Activated CD4-positive, alpha-beta T cell treated with anti-CD3 and anti-CD28 coated beads, Interleukin-10, Interleukin-2, amounts not matched to agents 100 ng/mL and 50 ng/mL, durations not matched to agents 16 hours and 8 hours (primary cell): ENCODE measurements around the gene ACAP3.
A peak's percentile ranks its signal among the peaks of the same experiment; 100 is the strongest.

Experiments
- DNase-seq: peaks from one replicate; pipeline ENCODE4 v3.0.0-alpha.2; 2020

ACAP3 gene

DNA sequence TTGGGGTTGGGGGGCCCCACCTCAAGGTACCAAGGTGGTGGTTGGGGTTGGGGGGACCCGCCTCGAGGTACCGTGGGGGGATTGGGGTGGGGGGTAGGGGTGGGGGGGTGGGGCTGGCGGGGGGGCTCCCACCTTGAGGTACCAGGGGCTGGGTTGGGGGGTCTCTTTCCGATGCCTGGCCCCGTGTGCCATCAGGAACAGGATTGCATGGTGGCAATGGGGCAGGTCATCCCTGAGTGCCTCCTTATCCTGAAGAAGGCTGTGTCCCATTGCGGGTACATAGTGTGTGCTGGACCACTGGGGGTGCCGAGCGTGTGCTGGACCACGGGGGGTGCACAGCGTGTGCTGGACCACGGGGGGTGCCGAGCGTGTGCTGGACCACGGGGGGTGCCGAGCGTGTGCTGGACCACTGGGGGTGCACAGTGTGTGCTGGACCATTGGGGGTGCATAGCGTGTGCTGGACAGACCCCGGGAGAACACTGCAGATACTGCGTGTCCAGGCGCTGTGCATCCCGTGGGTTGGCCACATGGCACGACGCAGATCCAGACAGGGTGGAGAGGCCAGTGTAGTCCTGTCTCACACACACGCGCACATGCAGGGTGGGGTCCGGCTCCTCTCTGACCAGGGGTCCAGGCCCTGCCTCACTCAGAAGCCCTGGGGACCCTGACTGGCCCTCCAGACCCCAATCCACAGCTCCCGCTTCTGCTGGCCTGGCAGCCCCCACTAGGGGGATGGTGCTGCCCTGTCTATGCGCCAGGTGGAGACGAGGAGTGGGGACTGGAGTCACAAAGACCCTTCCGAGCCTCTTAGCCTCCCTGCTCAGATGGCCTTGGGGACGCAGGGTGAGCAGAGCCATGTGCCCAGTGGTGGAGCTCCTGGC, 23.3 kb downstream of the ACAP3 start:
- no peak for DNase-seq

DNA sequence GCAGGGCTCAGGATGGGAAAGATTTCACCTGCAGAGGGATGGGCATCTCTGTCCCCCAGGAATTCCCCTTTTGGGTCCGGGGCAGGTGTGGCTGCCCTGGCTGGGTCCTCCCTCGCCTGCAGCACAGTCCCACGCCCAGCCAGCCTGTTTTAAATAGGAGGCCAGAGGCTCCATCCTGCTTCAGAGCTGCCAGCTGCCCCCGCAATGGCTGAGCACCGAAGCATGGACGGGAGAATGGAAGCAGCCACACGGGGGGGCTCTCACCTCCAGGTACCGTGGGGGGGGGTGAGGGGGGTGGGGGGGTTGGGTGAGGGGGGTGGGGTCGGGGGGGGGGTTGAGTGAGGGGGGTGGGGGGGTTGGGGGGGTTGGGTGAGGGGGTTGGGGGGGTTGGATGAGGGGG, 23.9 kb downstream of the ACAP3 start:
- DNase-seq: no peak

DNA sequence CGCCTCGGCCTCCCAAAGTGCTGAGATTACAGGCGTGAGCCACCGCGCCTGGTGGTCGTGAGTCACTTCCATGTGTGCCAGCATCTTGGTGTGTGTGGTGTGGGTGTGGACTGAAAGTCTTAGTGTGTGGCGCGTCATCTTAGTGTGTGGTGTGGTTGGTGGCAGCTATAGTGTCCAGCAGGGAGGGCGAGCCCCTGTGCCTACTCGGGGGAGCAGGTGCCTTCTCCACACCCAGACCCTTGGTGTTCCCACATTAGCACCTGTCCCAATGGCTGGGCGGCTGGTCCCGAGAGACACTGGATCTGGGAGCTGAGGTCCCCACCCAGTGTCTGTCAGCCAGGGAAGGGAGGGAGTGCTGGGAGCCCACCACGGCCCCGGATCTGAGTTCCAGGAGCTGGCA, 24.7 kb downstream of the ACAP3 start:
- DNase-seq: no peak

DNA sequence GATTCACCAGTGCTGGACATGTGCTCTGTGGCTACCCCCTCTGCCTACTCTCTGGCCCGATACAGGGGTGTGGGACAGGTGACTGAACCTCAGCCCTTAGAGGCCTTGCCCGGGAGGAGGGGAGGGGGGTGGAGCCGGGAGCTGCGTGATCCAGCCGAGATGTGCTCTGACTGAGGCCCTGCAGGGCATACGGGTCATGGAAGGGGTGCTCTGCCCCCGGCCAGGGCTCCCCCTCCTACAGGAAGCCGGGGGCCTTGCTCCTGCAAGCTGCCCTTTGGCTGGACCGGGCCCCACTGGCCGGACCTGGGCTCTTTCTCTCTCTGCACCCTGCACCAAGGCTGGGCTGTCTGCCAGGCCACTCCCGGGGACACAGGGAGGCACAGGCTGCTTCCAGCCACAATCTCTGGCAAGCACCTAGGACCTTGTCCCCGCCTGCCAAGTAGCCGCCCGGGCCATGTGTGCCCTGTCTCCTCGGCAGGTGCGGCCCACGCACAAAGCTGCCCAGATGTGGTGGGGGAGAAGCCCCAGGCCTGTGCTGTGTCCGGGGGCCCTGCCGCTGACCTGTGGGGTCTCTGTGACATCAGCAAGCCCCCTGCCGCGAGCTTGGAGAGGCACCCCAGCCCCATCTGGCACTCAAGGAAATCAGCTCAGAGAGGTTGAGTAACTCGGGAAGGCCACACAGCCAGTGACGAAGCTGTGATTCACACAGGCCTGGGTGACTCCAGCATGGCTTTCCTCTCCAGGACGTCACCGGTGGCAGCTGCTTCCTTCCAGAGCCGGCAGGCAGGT, 26.0 kb downstream of the ACAP3 start:
- no peak for DNase-seq

DNA sequence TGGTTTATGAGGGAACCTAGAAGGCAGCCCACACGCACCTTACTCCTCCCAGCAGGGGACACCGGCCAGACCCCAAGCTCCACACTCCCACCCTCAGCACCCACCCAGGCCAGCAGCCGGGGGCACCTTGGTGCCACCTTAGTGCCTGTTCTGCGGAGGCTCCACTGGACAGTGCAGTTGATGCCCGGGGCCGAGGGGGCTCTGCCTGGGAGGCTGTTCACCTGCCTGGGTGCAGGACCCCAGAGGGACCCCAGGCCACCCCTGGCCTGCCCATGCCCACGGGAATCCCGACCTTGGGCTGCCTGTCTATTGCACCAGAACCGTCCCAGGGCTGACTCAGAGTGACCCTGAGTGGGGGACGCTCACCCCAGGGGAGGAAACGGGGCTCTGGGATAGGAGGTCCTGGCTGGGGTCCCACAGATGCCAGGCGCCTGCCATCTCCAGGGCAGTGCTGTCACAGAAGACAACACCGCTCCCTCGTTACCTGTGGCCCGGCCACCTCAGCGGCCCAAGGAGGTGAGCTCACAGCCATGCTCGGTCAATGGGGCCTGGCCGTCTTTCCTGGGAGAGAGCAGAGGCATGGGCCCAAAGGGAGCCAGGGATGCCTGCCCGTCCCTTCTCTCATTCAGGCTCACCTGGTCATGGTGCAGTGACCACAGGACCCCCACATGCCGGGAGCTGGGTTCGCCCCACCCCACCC, 26.8 kb downstream of the ACAP3 start:
- no peak for DNase-seq

DNA sequence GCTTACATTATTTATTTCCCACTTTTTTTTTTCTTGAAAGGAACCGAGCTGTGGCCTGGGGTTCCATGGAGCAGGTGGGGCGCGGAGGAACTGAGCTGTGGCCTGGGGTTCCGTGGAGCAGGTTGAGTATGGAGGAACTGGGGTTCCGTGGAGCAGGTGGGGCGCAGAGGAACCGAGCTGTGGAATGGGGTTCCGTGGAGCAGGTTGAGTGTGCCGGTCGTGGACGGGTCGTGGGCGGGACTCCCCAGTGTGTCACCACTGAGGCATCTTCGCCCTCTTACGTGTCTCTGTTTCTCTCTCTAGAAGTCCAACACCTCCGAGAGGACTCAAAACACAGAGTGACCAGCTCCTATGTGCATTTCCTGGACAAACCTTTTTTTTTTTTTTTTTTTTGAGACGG, 28.7 kb downstream of the ACAP3 start:
- no peak for DNase-seq

DNA sequence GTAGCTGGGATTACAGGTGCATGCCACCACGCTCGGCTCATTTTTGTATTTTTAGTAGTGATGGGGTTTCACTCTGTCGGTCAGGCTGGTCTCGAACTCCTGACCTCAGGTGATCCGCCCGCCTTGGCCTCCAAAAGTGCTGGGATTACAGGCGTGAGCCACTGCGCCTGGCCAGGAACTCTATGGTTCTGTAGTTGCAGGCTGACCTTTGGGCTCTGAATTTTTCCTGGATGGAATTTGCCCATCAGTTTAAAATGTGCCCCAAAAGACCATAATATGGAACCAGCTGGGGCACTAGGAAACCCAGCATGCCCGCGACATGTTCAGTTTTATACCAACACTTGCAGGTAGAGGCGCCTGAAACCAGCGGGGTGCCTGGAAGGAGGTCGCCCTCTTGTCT, 29.1 kb downstream of the ACAP3 start:
- no peak for DNase-seq

DNA sequence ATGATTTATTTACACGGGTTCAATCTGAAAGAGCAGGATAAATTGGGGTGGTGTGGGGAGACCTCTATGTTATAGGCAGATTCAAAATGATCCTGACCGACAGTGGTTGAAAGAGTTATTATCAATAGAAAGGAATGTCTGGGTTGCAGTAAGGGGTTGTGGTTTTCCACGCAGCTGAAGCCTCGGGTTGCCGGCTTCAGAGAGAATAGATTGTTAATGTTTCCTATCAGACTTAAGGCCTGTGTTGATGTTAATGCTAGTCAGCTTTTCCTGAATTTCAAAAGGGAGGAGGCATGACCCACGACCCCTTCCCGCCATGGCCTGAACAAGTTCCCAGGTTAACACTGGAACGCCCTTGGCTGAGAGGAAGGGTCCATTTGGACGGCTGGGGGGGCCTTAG, 31.9 kb downstream of the ACAP3 start:
- no peak for DNase-seq

DNA sequence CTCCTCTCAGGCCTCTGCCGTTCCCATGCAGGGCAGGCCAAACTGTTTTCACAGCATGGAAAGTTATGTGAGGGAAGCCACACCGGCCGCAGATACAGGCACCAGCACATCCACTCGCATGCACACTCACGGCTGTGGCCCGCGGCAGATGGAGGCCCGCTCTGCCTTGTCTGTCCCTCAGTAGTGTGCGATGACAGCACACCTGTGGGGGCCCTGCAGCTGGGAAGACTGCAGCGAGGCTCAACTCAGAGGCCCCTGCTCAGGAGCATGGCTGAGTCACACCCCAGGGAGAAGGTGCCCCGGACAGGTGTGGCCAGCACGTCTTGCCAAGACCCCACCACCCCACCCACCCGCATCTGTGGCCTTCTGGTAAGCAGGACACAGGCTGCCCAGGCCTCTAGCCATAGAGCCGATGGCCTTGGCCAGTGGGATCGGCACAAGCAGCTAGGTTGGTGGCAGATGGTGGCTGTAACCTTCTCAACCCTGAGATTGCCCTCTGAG, 32.7 kb downstream of the ACAP3 start:
- no peak for DNase-seq

DNA sequence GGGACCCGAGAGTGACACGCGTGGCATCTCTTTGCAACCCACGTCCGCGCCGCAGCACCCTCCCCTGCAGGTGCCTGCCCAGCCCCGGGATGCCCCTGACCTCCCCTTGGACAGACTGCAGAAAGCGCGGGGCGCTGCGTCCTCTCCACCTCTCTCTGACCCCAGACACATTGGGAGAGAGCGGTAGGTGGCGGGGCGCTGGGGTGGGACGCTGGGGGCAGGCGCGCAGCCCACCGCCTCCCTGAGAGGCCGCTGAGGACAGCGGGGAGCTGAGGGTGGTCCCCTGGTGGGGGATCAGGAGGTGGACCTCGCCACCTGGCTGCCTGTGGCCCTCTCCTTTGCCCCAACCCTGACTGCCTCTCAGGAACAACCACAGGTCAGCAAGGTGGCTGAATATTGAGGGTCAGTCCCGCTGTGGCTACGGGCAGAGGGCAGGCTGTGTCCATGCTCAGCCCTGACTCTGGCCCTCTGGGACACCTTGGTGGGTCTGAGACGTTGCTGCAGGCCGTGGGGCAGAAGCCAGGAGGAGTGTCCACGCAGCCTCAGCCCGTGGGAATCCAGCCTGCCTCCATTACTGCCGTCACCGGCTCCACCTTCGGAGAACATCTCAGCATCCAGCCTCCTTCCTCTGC, 33.3 kb downstream of the ACAP3 start:
- DNase-seq: no peak

DNA sequence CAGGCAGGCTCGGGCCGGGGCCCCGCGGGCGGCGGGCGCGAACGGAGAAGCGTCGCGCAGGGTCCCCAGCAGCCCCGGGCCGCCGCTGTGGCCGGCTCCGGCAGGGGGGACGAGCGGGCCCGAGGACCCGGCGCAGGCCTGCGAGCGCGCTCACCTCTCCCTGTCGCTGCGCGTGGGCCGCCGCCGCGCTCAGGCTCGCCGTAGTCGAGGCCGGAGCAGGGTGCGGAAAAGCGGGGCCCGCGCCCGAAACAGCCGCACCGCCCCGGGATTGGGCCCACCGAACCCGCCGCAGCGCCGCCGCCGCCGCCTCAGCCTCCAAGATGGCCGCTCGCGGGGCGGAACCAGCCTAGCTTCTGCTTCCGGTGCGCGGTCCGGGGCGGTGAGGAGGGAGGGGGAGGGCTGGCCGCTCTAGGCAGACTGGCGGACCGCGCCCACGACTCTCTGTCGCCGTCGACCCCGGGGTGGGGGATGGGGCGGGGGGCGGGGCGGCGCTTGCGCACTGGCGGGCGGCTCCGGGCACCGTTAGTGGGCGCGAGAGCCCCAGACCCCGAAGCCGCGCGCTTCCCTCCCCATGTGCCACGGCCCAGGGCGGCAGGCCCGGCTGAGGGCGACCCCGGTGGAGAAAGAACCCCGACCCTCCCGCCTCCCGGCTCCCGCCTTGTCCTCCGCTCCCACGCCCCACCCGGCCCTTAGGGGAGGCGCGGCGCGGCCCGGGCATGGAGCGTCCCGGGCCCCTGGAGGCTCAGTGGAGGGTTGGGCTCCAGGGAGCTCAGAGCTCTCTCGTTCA, 34.0 kb downstream of the ACAP3 start, which contains the start of gene UBE2J2:
Gene UBE2J2, minus strand, starts transcription at position 343 of the 787 bp plus-strand sequence. CDS start 5,862 bp downstream, outside the sequence.
- DNase-seq: peak; percentile 95

DNA sequence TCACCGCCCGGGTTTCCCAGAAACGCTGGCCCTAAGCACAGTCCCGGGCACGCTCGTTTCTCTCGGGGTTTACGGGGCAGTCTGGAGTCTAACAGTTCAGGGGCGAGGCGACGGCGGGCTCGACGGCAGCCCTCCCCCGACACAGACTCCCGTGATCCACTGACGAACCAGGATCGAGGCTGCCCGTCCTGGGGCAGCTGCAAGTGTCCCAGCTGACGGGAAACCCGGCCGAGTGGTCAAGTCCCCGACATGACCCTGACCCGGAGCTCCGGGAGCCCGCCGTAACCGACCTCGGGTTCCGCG, 34.6 kb downstream of the ACAP3 start:
- DNase-seq: no peak

DNA sequence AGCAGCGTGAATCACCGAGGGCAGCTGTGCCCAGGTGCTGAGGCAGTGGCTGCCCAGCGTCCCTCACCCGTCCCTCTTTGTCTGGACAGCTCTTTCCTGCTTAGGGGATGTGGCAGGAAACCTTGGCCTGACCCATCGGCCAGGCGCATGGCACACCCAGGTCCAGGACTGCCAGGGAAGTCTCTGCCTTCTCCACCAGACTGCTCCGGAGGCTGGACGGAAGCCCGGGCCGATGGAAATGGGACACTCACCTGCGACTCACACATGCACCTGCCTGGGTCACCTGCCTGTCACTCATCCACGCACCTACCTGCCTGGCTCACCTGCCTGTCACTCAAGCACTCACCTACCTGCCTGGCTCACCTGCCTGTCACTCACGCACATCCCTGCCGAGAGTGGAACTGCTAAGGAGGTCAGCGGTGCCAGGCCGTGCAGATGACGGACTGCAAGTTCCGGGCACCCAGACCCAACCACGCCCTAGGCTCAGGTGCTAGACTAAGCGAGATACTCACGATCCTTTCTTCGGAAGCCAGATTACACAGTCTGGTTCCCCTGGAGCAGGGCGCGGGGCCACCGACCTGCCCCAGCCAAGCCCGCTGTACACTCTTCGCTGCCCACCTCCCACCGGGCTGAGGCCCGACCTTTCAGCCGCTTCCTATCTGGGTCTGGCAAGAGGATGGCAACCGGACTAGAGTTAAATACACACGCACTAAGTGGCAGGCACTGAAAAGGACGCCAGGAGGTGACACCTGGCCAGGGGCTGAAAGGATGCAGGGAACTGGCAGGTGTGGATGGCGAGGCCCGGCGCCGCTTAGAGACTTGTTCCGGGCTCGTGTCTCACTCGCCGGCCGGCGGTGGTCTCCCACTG, 35.2 kb downstream of the ACAP3 start:
- no peak for DNase-seq

DNA sequence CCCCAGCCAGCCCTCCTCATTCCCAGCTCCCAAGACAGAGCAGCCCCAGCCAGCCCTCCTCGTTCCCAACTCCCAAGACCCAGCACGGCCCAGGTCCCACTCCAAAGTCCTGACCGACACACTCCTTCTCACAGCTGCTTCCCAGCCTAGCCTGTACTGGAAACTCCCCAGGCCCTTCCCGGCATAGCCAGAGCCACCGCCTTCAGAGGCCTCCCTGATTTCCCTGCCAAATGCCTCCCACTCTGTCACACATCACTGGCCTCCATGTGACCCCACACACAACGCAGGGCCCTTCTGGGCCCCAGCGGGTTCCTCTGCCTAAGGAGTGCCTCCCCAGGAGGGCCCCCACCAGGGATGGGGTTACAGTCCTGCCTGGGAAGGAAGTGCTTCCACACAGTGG, 36.9 kb downstream of the ACAP3 start:
- no peak for DNase-seq

DNA sequence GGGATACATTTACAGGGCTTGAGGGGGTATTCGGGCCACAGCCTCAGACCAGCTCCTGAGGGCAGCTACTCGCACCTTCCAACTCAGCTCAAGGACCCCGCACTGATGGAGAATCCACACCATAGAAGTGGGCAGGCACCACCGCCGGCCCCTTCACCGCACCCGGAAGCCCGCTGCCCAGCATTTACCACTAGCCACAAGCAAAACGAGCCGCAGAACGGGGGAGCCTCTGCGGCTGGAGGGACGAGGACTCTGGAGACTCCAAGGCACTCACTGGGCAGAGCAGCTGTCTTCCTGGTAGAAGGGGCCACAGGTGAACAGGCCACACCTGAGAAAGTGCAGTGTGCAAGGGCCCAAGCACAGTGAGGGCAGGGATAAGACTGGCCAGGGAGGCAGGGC, 39.4 kb downstream of the ACAP3 start:
- DNase-seq: no peak

DNA sequence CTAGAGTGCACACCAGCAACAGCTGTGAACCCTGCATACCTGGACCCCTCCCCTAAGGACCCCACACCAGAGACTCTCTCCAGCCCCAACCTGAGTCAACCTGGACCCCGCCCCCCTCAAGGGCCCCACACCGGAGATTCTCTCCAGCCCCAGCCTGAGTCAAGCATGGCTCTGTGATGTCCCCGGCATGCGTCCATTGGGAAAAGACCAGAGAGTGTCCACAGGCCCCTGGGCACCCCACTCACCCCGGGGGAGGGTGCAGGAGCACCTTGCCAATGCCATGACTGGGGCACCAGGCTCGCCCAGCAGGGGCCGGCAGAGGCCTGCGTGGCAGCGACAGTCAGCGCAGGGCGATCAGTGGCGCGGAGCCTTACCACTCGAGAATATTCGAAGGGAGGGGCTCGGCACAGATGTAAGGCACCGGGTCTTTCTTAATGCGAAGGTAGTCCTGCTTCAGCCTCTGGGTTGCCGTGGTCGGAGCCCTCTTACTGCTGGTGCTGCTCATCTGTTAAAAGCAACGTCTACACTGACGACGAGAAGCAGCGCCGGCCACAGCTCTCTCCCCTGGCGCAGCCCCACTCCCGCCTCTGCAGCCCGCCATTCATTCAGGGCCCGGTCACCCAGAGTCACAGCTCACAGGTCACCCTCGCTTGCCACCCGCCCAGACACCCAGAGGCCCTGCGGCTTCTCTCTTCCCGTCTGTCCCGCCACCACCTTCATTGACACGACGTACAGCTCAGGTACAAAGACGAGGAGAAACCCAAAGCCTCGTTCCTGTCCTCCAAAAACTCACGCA, 40.0 kb downstream of the ACAP3 start:
- no peak for DNase-seq

DNA sequence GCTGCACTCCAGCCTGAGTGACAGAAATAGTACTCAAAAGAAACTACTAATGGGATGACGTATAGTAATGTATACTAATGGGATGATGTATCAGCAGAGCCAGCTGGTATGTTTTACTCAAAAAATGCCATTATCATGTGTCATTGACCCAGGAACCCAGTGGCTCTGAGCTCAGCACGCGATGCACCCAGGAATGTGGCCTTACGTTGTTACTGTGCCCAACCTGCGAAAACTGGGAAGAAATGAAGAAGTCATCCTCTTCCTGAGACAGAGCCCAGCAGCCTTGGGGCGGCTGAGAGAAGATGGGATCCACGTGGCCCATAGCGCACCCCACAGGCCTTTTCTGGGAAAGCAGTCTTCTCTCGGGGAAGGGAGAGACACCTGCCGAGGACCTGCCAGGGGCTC, 42.9 kb downstream of the ACAP3 start:
- no peak for DNase-seq

DNA sequence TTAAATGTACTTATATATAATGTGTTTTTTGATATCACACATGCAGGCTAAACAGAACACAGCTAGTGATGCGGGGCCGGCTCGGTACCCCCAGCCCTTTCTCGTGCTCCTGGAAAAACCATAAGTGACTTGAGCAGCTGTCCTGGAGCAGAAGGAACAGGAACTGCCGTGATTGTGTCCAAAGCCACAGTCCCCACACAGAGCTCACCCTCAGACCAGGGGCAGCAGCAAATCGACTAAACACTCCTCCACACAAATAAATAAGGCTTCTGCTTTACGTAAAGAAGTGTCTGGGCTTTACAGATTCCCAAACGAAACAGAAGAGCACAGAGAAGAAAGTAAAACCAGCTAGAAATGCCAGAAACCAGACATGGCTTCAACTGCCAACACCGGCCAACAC, 43.7 kb downstream of the ACAP3 start:
- DNase-seq: no peak

DNA sequence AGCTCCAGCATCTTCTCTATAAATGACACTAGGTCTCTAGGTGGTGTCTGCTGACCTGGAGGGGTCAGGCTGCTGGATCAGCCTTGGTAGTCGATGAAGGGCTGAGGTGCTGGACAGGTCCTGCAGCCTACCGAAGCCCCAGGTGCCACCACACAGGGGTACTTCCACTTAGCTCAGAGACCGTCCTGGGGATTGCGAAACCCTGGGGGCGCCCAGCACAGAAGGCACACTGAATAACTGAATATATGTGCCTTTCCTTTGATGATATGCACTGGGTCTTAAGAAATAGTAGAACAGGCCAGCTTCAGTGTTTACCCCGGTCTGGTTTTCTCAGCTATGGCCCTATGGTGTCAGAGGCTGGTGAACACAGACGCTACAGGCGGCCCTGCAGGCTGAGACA, 45.0 kb downstream of the ACAP3 start:
- no peak for DNase-seq

DNA sequence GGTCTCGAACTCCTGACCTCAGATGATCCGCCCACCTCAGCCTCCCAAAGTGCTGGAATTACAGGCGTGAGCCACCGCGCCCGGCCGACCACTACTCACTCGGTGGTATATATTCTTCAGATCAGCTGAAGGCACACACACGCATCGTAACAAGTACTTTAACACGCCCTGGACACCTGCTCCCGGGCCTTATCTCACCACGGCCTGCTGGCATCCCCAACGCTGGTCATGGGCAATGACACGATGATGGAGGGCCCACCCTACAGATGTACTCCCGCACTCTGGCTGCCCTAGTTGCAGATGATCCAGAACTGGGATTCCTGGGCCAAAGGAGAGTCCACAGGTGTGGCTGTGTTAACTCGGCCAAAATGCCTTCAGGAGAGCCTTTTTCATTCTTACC, 45.7 kb downstream of the ACAP3 start:
- DNase-seq: no peak
